GM19328 (cell line): ENCODE results near the gene HDAC2.
"Not testable (repeated sequence)": the region's sequence is repeated elsewhere in the genome, so short reads cannot be mapped to it uniquely, and the experiment has no call there.

ENCODE experiments used
- ATAC-seq: cut with Tn5 transposase; IDR thresholded peaks from one replicate; pipeline ENCODE4 v1.9.1; 2021; ENCODE audit warnings: mild to moderate bottlenecking, moderate library complexity; ENCODE audit not compliant: unreplicated experiment

HDAC2 gene

GRCh38 chr6:113976806-113977205 is 5.9 kb upstream of the HDAC2 start:
- ATAC-seq: no peak

- no peak for ATAC-seq
These were observed 793 bp upstream of the HDAC2 start for GRCh38 chr6:113971741-113972140.

GRCh38 chr6:113969888-113970804 is 802 bp downstream of the HDAC2 start:
- peak; percentile 27 for ATAC-seq

- ATAC-seq: no peak
These were observed 2.5 kb downstream of the HDAC2 start for GRCh38 chr6:113968472-113968871.

- no peak for ATAC-seq
These were observed 3.2 kb downstream of the HDAC2 start for GRCh38 chr6:113967777-113968176.

- peak; percentile 60 for ATAC-seq
These were observed 10.2 kb downstream of the HDAC2 start for GRCh38 chr6:113960795-113961194.

- no peak for ATAC-seq
These were observed 11.7 kb downstream of the HDAC2 start for GRCh38 chr6:113959235-113959634.

GRCh38 chr6:113954653-113955052 is 16.3 kb downstream of the HDAC2 start:
- no peak for ATAC-seq

- no peak for ATAC-seq
These were observed 17.6 kb downstream of the HDAC2 start for GRCh38 chr6:113953346-113953745.

- ATAC-seq: no peak
These were observed 21.4 kb downstream of the HDAC2 start for GRCh38 chr6:113949499-113949898.

GRCh38 chr6:113944701-113945100 is 26.2 kb downstream of the HDAC2 start:
- no peak for ATAC-seq

- ATAC-seq: no peak
These were observed 31.1 kb downstream of the HDAC2 start for GRCh38 chr6:113939825-113940224.

GRCh38 chr6:113936093-113936934 is 34.6 kb downstream of the HDAC2 start:
- ATAC-seq: peak; percentile 79

GRCh38 chr6:113934101-113934500 is 36.8 kb downstream of the HDAC2 start:
- no peak for ATAC-seq

GRCh38 chr6:113931907-113932306 is 39.0 kb downstream of the HDAC2 start:
- ATAC-seq: not testable (repeated sequence)

GRCh38 chr6:113930183-113930582 is 40.8 kb downstream of the HDAC2 start:
- no peak for ATAC-seq

GRCh38 chr6:113927001-113927400 is 43.9 kb downstream of the HDAC2 start:
- ATAC-seq: no peak

- ATAC-seq: no peak
These were observed 45.6 kb downstream of the HDAC2 start for GRCh38 chr6:113925378-113925777.

- ATAC-seq: no peak
These were observed 46.6 kb downstream of the HDAC2 start for GRCh38 chr6:113924312-113924723.

- ATAC-seq: no peak
These were observed 47.4 kb downstream of the HDAC2 start for GRCh38 chr6:113923526-113923925.

GRCh38 chr6:113921299-113921904 is 49.5 kb downstream of the HDAC2 start:
- no peak for ATAC-seq
